BLaER1 treated with 17β-estradiol and CSF1 and Interleukin-3, amounts not matched to agents 10 nM and 100 nM (cell line): ENCODE results near the gene SYN1.

ENCODE experiments used
- H3K27ac ChIP-seq, 11 experiments: shearing (Covaris generic); formaldehyde crosslinking; 2 replicates each; pipeline ENCODE4 v1.8.1; 2022
- H3K27me3 ChIP-seq, 11 experiments: shearing (Covaris generic); formaldehyde crosslinking; 2 replicates each; pipeline ENCODE4 v1.8.1; 2022
- H3K36me3 ChIP-seq, 11 experiments: shearing (Covaris generic); formaldehyde crosslinking; 2 replicates each; pipeline ENCODE4 v1.8.1; 2022
- H3K4me1 ChIP-seq, 10 experiments: shearing (Covaris generic); formaldehyde crosslinking; 2 replicates each; pipeline ENCODE4 v1.8.1; 2022
- H3K4me2 ChIP-seq, 11 experiments: shearing (Covaris generic); formaldehyde crosslinking; 2 replicates each; pipeline ENCODE4 v1.8.1; 2022
- H3K4me3 ChIP-seq, 10 experiments: shearing (Covaris generic); formaldehyde crosslinking; 2 replicates each; pipeline ENCODE4 v1.8.1; 2022
- H3K9ac ChIP-seq, 11 experiments: shearing (Covaris generic); formaldehyde crosslinking; 2 replicates each; pipeline ENCODE4 v1.8.1; 2022
- H3K9me3 ChIP-seq, 11 experiments: shearing (Covaris generic); formaldehyde crosslinking; replicated peaks in 1 of 11; 2 replicates each; pipeline ENCODE4 v1.8.1; 2022
- H4K20me1 ChIP-seq, 11 experiments: shearing (Covaris generic); formaldehyde crosslinking; 2 replicates each; pipeline ENCODE4 v1.8.1; 2022
- Cebpa-rat ChIP-seq, 11 experiments: shearing (Covaris generic); IDR thresholded peaks; 2 replicates each; pipeline ENCODE4 v1.8.1; 2022

Gene SYN1

GRCh38 chrX:47658301-47658683 is 38.6 kb upstream of the SYN1 start:
- peaks cover 37 to 85% (median 76%) of the 10 kb centered on the region in 11 experiments for H3K27me3 ChIP-seq
- peaks cover 0 to 10% (median 0%) of the 10 kb centered on the region in 11 experiments; a peak in 1 of 22 replicates for H3K9me3 ChIP-seq
- TF ChIP-seq Cebpa-rat (IDR thresholded peaks at IDR 0.05) = no peak
- H3K4me2 ChIP-seq = peak overlapping the region; percentile 43 to 68 (median 58)
- peak overlapping the region; percentile 85 to 93 (median 89); a peak in 21 of 22 replicates for H3K9ac ChIP-seq
- H3K4me3 ChIP-seq = peak overlapping the region; percentile 55 to 73 (median 66)
- peaks cover 4 to 46% (median 16%) of the 10 kb centered on the region in 10 experiments; a peak in 17 of 20 replicates for H3K4me1 ChIP-seq
- peaks cover 14 to 47% (median 41%) of the 10 kb centered on the region in 11 experiments for H3K36me3 ChIP-seq
- peaks cover 0 to 20% (median 0%) of the 10 kb centered on the region in 11 experiments; a peak in 4 of 22 replicates for H4K20me1 ChIP-seq
- H3K27ac ChIP-seq = peak overlapping the region; percentile 36 to 96 (median 93); a peak in 21 of 22 replicates

DNA sequence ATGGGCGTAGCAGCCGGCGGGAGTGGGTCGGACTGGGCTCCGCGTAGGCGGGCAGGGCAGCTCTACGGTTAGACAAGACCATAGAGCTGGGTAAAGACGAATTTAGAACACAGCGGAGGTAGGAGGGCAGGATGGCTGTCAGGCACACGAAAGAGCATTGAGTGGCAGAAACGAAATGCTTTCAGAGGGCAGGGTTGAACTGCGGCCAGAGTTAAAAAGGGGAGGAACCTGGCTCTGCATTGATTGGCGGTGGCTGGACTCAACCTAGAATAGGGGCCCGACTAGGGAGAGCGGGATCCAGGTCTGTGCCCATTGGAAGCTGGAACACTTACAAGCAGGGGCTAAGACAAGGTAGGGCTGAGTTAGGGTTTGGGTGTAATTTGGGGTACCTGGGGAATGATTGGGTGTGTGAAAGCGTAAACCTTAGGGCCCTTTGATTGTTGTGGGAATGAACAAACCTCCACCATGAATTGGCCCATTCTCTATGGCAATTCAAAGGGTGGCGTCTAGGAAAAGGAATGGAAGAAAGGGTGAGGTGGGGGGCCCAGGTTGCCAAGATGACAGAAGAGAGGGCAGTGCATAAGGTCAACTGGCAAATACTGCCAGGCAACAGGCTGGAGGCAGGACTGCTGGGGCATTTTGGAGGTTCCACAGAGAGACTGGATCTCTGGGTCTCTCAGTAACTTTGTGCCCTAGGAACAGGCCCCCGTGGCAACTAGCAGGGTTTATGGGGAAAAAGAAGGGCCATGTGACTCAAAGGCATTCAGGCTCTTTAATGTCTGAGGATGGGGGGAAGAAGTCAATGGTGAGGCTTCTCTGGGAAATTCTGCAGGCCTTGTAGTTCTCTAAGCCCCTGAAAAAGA is 31.6 kb upstream of the SYN1 start:
- Histone ChIP-seq H3K4me3 (peak overlapping the region; percentile 37 to 73 (median 56); a peak in 19 of 20 replicates), H3K27me3 (peaks cover 57 to 87% (median 80%) of the 10 kb centered on the region in 11 experiments), H3K9ac (peak overlapping the region; percentile 29 to 82 (median 57); a peak in 19 of 22 replicates), H3K4me1 (peaks cover 19 to 32% (median 27%) of the 10 kb centered on the region in 10 experiments), H3K9me3 (peaks cover 0 to 9% (median 0%) of the 10 kb centered on the region in 11 experiments; a peak in 2 of 22 replicates), H3K4me2 (peak overlapping the region; percentile 46 to 79 (median 71)), H3K27ac (peak overlapping the region in 9 of 11 experiments; percentile 8 to 59 (median 34); a peak in 16 of 22 replicates), H4K20me1 (peaks cover 0 to 39% (median 0%) of the 10 kb centered on the region in 11 experiments; a peak in 11 of 22 replicates), H3K36me3 (peaks cover 9 to 51% (median 39%) of the 10 kb centered on the region in 11 experiments; a peak in 20 of 22 replicates)
- no peak for TF ChIP-seq Cebpa-rat (IDR thresholded peaks at IDR 0.05)

DNA sequence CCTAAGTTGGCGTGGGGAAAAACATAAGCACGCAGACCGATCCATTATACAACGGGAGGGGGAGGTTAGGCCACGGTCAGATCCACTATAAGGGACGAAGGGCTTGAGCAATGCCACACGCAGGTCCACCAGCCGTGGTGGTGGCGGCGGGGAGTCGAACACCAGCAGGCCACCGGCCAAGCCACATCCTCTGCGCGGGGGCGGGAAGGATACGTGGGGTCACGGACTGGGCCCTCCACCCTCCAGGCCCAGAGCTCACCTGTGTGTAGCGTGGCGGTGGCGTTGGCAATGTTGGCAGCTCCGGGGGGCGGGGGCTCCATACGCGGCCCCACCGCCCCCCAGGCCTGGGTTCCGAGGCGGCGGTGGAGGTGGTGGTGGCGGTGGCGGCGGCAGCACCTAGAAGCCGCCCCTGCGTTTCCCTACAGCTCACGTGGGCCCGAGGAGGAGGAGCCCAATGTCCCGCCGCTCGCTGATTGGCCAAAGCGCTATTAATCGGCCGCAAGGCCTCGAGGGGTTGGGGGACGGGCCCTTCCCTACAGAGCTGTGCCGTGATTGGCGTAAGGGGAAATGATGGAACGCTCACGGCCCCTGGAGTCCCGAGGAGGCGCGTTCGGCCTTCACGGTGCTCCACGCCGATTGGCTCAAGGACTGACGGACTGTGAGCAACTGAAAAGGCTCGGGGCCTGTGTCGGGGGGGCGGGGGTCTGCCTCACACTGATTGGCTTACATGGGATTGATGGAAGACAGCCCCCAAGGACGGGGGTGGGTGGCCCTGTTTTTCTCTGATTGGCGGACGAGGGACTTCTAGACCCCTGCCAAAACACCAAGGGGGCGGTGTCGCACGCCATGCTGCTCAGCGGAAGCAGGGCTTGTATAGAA is 30.7 kb upstream of the SYN1 start, which contains the start of gene ELK1:
Gene ELK1, minus strand, starts transcription at position 400 of the 879 bp plus-strand sequence. CDS start 9,122 bp downstream, outside the sequence.
- H3K4me2 ChIP-seq = peak within 1 kb of the TSS; percentile 75 to 93 (median 84)
- peaks cover 0 to 45% (median 8%) of the 10 kb centered on the region in 11 experiments; a peak in 16 of 22 replicates for H4K20me1 ChIP-seq
- peak within 1 kb of the TSS; percentile 79 to 87 (median 84) for H3K9ac ChIP-seq
- H3K4me1 ChIP-seq = peaks cover 22 to 33% (median 29%) of the 10 kb centered on the region in 10 experiments
- peak within 1 kb of the TSS; percentile 61 to 86 (median 82); a peak in 21 of 22 replicates for H3K27ac ChIP-seq
- peaks cover 51 to 87% (median 80%) of the 10 kb centered on the region in 11 experiments for H3K27me3 ChIP-seq
- peaks cover 4 to 42% (median 30%) of the 10 kb centered on the region in 11 experiments; a peak in 19 of 22 replicates for H3K36me3 ChIP-seq
- H3K9me3 ChIP-seq = peaks cover 0 to 9% (median 0%) of the 10 kb centered on the region in 11 experiments; a peak in 2 of 22 replicates
- TF ChIP-seq Cebpa-rat (IDR thresholded peaks at IDR 0.05) = no peak
- H3K4me3 ChIP-seq = peak within 1 kb of the TSS; percentile 68 to 79 (median 74)

DNA sequence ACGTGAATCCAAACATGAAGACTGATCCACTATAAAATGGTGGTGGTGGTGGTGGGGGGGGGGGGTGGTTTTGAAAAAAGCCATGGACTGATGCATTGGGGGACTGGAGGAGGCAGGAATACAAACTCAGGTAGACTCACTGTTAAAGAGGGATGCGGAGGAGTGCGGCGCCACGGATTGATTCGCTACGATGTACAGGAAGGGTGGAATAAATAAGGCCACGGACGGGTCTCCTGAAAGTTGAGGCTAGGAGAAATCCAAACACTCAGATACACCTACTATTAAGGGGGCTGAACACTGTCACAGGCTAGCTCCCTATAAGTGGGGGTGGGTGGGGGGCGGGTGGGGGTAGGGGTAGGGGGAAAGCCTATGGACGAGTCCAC is 30.1 kb upstream of the SYN1 start:
- Histone ChIP-seq H3K27ac (peak overlapping the region in 10 of 11 experiments; percentile 73 to 86 (median 82); a peak in 19 of 22 replicates), H3K4me3 (peak overlapping the region; percentile 68 to 79 (median 74)), H3K36me3 (peaks cover 4 to 36% (median 24%) of the 10 kb centered on the region in 11 experiments; a peak in 14 of 22 replicates), H3K4me1 (peaks cover 28 to 35% (median 32%) of the 10 kb centered on the region in 10 experiments), H3K9ac (peak overlapping the region; percentile 79 to 87 (median 84); a peak in 21 of 22 replicates), H3K4me2 (peak overlapping the region; percentile 75 to 93 (median 84); a peak in 20 of 22 replicates), H4K20me1 (peaks cover 0 to 44% (median 15%) of the 10 kb centered on the region in 11 experiments; a peak in 16 of 22 replicates), H3K27me3 (peaks cover 47 to 87% (median 80%) of the 10 kb centered on the region in 11 experiments), H3K9me3 (peaks cover 0 to 9% (median 0%) of the 10 kb centered on the region in 11 experiments; a peak in 2 of 22 replicates)
- no peak for TF ChIP-seq Cebpa-rat (IDR thresholded peaks at IDR 0.05)

DNA sequence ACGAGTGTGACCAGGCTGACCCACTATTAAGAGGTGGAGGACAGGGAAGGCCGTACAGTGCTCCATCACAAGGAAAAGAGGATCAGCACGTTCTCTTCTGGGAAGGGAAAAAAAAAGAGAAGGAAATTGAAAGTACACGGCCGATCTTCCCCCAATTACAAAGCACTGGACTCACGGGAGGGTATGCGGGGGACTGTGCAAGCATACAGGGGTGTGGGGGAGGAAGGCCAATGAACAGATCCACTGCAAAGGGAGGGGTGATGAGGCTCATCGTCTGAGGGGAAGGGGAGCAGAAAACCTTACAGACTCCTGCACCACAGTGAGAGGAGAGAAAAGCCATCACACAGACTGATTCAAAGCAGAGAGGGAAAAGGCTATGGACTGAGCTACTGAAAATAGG is 29.6 kb upstream of the SYN1 start:
- Histone ChIP-seq H3K4me3 (peak overlapping the region; percentile 68 to 79 (median 74)), H3K27me3 (peaks cover 42 to 87% (median 80%) of the 10 kb centered on the region in 11 experiments), H3K9me3 (peaks cover 0 to 9% (median 0%) of the 10 kb centered on the region in 11 experiments; a peak in 2 of 22 replicates), H3K27ac (peak overlapping the region in 9 of 11 experiments; percentile 36 to 81 (median 47); a peak in 14 of 22 replicates), H3K4me1 (peaks cover 28 to 39% (median 35%) of the 10 kb centered on the region in 10 experiments), H3K36me3 (peaks cover 4 to 31% (median 22%) of the 10 kb centered on the region in 11 experiments; a peak in 13 of 22 replicates), H3K4me2 (peak overlapping the region; percentile 75 to 93 (median 84)), H3K9ac (peak overlapping the region; percentile 57 to 87 (median 82); a peak in 20 of 22 replicates), H4K20me1 (peaks cover 4 to 49% (median 18%) of the 10 kb centered on the region in 11 experiments; a peak in 20 of 22 replicates)
- TF ChIP-seq Cebpa-rat (IDR thresholded peaks at IDR 0.05) = no peak

DNA sequence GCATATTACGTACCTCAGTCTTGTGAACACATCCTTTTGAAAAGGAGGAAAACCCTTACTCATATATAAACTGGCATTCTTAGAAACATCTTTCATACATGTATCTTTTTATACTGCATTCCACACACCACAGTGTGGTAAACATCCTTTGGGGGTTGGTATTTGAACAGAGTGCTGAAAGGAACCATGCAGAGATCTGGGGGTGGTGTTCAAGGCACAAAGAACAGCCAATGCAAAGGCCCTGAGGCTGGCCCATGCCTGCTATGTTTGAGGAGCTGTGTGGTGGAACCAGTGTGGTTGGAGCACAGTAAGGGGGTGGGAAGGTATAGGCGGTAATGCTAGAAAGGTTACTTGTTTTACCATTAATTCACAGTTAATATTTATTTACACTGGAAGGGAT is 28.7 kb upstream of the SYN1 start:
- peaks cover 0 to 9% (median 0%) of the 10 kb centered on the region in 11 experiments; a peak in 2 of 22 replicates for H3K9me3 ChIP-seq
- H3K4me1 ChIP-seq = peaks cover 28 to 47% (median 38%) of the 10 kb centered on the region in 10 experiments
- H3K9ac ChIP-seq = peak overlapping the region in 6 of 11 experiments; percentile 71 to 86 (median 82); a peak in 9 of 22 replicates
- peaks cover 4 to 26% (median 18%) of the 10 kb centered on the region in 11 experiments; a peak in 14 of 22 replicates for H3K36me3 ChIP-seq
- peak overlapping the region; percentile 75 to 93 (median 84) for H3K4me2 ChIP-seq
- peak overlapping the region in 2 of 11 experiments; percentile 3 to 28; a peak in 3 of 22 replicates for H3K27ac ChIP-seq
- H4K20me1 ChIP-seq = peaks cover 10 to 58% (median 27%) of the 10 kb centered on the region in 11 experiments; a peak in 20 of 22 replicates
- peak overlapping the region in 8 of 10 experiments; percentile 70 to 79 (median 74); a peak in 12 of 20 replicates for H3K4me3 ChIP-seq
- no peak for TF ChIP-seq Cebpa-rat (IDR thresholded peaks at IDR 0.05)
- peaks cover 33 to 86% (median 72%) of the 10 kb centered on the region in 11 experiments for H3K27me3 ChIP-seq

DNA sequence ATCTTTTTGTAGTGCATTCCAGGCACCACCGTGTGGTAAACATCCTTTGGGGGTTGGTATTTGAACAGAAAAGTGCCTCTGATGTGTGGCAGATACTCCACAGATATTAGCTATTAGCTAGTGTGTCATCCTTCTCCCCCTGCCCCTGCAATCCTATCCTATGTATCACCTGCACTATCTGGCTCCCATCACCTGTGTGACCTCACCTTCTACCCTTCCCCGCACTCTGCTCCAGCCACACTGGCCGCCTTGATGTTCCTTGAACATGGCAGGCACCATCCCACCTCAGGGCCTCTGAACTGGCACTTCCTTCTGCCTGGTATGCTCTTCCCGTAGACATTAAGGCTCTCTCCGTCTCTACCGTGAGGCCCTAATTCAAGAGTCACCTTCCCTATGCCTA is 27.0 kb upstream of the SYN1 start:
- H3K27ac ChIP-seq = no peak overlapping the region
- H3K9ac ChIP-seq = no peak overlapping the region
- H3K9me3 ChIP-seq = peaks cover 0 to 13% (median 0%) of the 10 kb centered on the region in 11 experiments; a peak in 4 of 22 replicates
- peaks cover 26 to 43% (median 33%) of the 10 kb centered on the region in 10 experiments for H3K4me1 ChIP-seq
- H4K20me1 ChIP-seq = peaks cover 10 to 65% (median 29%) of the 10 kb centered on the region in 11 experiments; a peak in 20 of 22 replicates
- no peak overlapping the region for H3K4me3 ChIP-seq
- TF ChIP-seq Cebpa-rat (IDR thresholded peaks at IDR 0.05) = no peak
- H3K4me2 ChIP-seq = no peak overlapping the region
- peaks cover 0 to 16% (median 8%) of the 10 kb centered on the region in 11 experiments; a peak in 16 of 22 replicates for H3K36me3 ChIP-seq
- H3K27me3 ChIP-seq = peaks cover 16 to 83% (median 68%) of the 10 kb centered on the region in 11 experiments
